ENCODE measurements around the gene ZC3H13.

The ZC3H13 gene

DNA sequence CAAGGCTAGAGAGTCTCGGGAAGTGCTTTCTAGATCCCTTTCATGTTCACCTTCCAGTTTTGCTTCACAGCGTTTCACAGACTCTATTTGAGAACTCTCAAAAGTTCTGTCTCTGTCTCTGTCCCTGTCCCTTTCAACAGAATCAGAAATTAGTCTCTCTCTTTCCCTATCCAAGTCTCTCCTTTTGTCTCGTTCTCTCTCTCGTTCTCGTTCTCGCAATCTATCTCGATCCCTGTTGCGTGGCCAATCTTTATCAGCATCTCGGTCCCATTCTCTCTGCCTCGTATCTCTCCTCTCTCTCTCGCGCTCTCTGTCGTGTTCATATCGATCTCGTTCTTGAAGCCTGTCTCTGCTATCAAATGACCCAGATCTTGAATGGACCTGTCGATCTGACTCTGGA is 85.0 kb downstream of the ZC3H13 start:
- no peaks in the 10 kb centered on the region for H3K36me3 ChIP-seq (replicated peaks; ENCODE audit: insufficient read depth, low read length)

DNA sequence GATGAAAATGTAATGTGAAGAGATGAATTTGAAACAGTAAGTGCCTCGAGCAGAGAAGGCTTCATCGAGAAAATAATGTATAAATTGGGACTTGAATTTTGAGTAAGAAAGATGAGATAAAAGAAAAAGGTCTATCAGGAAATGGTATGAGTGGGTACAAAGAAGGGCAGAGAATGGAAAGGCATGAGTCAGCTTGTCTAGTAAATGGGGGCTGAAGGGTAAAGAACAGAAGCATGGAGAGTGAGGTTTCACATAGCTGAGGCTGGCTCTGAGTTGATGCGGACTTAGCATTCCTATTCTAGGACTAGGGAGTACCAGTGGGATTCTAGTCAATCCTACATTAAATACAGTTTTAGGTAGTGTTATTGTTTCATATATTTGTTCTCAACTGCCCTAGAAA is 85.8 kb downstream of the ZC3H13 start:
- H3K4me3 ChIP-seq (ENCODE audit: low read length), result no peak overlapping the region
- H3K79me2 ChIP-seq (ENCODE audit: low read length), result no peaks in the 10 kb centered on the region
- H3K36me3 ChIP-seq (replicated peaks; ENCODE audit: insufficient read depth, low read length), result no peaks in the 10 kb centered on the region
- TF ChIP-seq, protein P1, sequence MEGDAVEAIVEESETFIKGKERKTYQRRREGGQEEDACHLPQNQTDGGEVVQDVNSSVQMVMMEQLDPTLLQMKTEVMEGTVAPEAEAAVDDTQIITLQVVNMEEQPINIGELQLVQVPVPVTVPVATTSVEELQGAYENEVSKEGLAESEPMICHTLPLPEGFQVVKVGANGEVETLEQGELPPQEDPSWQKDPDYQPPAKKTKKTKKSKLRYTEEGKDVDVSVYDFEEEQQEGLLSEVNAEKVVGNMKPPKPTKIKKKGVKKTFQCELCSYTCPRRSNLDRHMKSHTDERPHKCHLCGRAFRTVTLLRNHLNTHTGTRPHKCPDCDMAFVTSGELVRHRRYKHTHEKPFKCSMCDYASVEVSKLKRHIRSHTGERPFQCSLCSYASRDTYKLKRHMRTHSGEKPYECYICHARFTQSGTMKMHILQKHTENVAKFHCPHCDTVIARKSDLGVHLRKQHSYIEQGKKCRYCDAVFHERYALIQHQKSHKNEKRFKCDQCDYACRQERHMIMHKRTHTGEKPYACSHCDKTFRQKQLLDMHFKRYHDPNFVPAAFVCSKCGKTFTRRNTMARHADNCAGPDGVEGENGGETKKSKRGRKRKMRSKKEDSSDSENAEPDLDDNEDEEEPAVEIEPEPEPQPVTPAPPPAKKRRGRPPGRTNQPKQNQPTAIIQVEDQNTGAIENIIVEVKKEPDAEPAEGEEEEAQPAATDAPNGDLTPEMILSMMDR (IDR thresholded peaks at IDR 0.05; ENCODE audit: low read length), result no peak
- TF ChIP-seq EZH2 (optimal IDR thresholded peaks at IDR 0.05; ENCODE audit: low read depth, low read length), result no peak
- TF ChIP-seq EZH2phosphoT487 (IDR thresholded peaks at IDR 0.05; ENCODE audit: low read length), result no peak
- no peaks in the 10 kb centered on the region for H3K27me3 ChIP-seq (replicated peaks; ENCODE audit: insufficient read depth, low read length)
- no peaks in the 10 kb centered on the region for H3F3A ChIP-seq (ENCODE audit: insufficient read depth, low read length)
- H3K4me1 ChIP-seq (ENCODE audit: low read length), result no peaks in the 10 kb centered on the region
- H2AFZ ChIP-seq (ENCODE audit: low read length), result no peak overlapping the region
- no peaks in the 10 kb centered on the region for H3K9me2 ChIP-seq (replicated peaks; ENCODE audit: insufficient read depth, low read length)
- no peak overlapping the region for H3K9ac ChIP-seq (ENCODE audit: low read length)
- no peaks in the 10 kb centered on the region for H4K20me1 ChIP-seq (ENCODE audit: insufficient read depth, low read length)
- H3K9me3 ChIP-seq (replicated peaks; ENCODE audit: insufficient read depth, low read length), result no peaks in the 10 kb centered on the region
- no peak overlapping the region for H3K27ac ChIP-seq (ENCODE audit: low read length)
- no peak for DNase-seq
- no peak overlapping the region for H3K4me2 ChIP-seq (ENCODE audit: low read depth, low read length)

More for the DNA sequence above, 85.0 kb downstream of the ZC3H13 start:
- Histone ChIP-seq H3K4me1 (ENCODE audit: low read length) (no peaks in the 10 kb centered on the region), H2AFZ (ENCODE audit: low read length) (no peak overlapping the region), H4K20me1 (ENCODE audit: insufficient read depth, low read length) (no peaks in the 10 kb centered on the region), H3K27ac (ENCODE audit: low read length) (no peak overlapping the region), H3K79me2 (ENCODE audit: low read length) (no peaks in the 10 kb centered on the region), H3K4me2 (ENCODE audit: low read depth, low read length) (no peak overlapping the region), H3F3A (ENCODE audit: insufficient read depth, low read length) (no peaks in the 10 kb centered on the region), H3K9me3 (replicated peaks; ENCODE audit: insufficient read depth, low read length) (no peaks in the 10 kb centered on the region), H3K4me3 (ENCODE audit: low read length) (no peak overlapping the region), H3K9ac (ENCODE audit: low read length) (no peak overlapping the region), H3K9me2 (replicated peaks; ENCODE audit: insufficient read depth, low read length) (no peaks in the 10 kb centered on the region), H3K27me3 (replicated peaks; ENCODE audit: insufficient read depth, low read length) (no peaks in the 10 kb centered on the region)
- TF ChIP-seq, protein P1 (IDR thresholded peaks at IDR 0.05; ENCODE audit: low read length), result no peak
- TF ChIP-seq EZH2 (optimal IDR thresholded peaks at IDR 0.05; ENCODE audit: low read depth, low read length), result no peak
- TF ChIP-seq EZH2phosphoT487 (IDR thresholded peaks at IDR 0.05; ENCODE audit: low read length), result no peak
- DNase-seq, result no peak

DNA sequence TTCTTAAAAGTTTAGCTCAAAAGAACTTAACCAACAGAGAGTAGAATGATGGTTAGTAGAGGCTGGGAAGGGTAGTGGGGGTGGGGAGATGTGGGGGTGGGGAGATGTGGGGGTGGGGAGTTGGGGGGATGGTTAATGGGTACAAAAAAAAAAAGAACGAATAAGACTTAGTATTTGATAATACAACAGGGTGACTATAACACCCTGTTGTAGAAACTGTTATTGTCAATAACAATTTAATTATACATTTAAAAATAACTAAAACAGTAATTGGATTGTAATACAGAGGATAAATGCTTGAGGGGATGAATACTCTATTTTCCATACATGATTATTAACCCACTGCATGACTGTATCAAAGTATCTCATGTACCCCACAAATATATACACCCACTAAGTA is 91.1 kb downstream of the ZC3H13 start:
- H3K4me1 ChIP-seq (ENCODE audit: low read length), result no peaks in the 10 kb centered on the region
- H2AFZ ChIP-seq (ENCODE audit: low read length), result no peak overlapping the region
- no peaks in the 10 kb centered on the region for H3K27me3 ChIP-seq (replicated peaks; ENCODE audit: insufficient read depth, low read length)
- no peaks in the 10 kb centered on the region for H3K9me3 ChIP-seq (replicated peaks; ENCODE audit: insufficient read depth, low read length)
- no peak overlapping the region for H3K4me2 ChIP-seq (ENCODE audit: low read depth, low read length)
- no peak overlapping the region for H3K9ac ChIP-seq (ENCODE audit: low read length)
- H3K79me2 ChIP-seq (ENCODE audit: low read length), result no peaks in the 10 kb centered on the region
- no peaks in the 10 kb centered on the region for H3K9me2 ChIP-seq (replicated peaks; ENCODE audit: insufficient read depth, low read length)
- no peak overlapping the region for H3K4me3 ChIP-seq (ENCODE audit: low read length)
- H3K27ac ChIP-seq (ENCODE audit: low read length), result no peak overlapping the region
- H4K20me1 ChIP-seq (ENCODE audit: insufficient read depth, low read length), result no peaks in the 10 kb centered on the region
- H3F3A ChIP-seq (ENCODE audit: insufficient read depth, low read length), result no peaks in the 10 kb centered on the region
- DNase-seq, result no peak
- H3K36me3 ChIP-seq (replicated peaks; ENCODE audit: insufficient read depth, low read length), result no peaks in the 10 kb centered on the region
- no peak for TF ChIP-seq EZH2phosphoT487 (IDR thresholded peaks at IDR 0.05; ENCODE audit: low read length)
- TF ChIP-seq EZH2 (optimal IDR thresholded peaks at IDR 0.05; ENCODE audit: low read depth, low read length), result no peak
- TF ChIP-seq, protein P1 (IDR thresholded peaks at IDR 0.05; ENCODE audit: low read length), result no peak
